Muscle layer of colon (tissue), 2 donors: ENCODE results near the gene TPO.

ENCODE experiments used
- H3K27ac ChIP-seq: one replicate; pipeline ENCODE4 v1.7.0; 2013; ENCODE audit warnings: low read depth, mild to moderate bottlenecking, low read length, moderate library complexity
- H3K27me3 ChIP-seq, 2 donors: one replicate each; pipeline ENCODE4 v1.7.0; 2013; ENCODE audit warnings: low read length in 2 of 2, mild to moderate bottlenecking in 2 of 2; ENCODE audit not compliant: insufficient read depth in 2 of 2, control insufficient read depth in 1 of 2
- H3K36me3 ChIP-seq: one replicate; pipeline ENCODE4 v1.7.0; 2013; ENCODE audit warnings: mild to moderate bottlenecking, low read length; ENCODE audit not compliant: insufficient read depth
- H3K4me1 ChIP-seq: one replicate; pipeline ENCODE4 v1.7.0; 2013; ENCODE audit warnings: mild to moderate bottlenecking, low read length; ENCODE audit not compliant: insufficient read depth
- H3K4me3 ChIP-seq, 2 donors: one replicate each; pipeline ENCODE4 v1.7.0; 2013; ENCODE audit warnings: low read length in 2 of 2, low read depth in 1 of 2, mild to moderate bottlenecking in 1 of 2, moderate library complexity in 1 of 2
- H3K9ac ChIP-seq: one replicate; pipeline ENCODE4 v1.7.0; 2013; ENCODE audit warnings: low read length
- H3K9me3 ChIP-seq: one replicate; pipeline ENCODE4 v1.7.0; 2013; ENCODE audit warnings: mild to moderate bottlenecking, low read length
- donor health status: abdominal sarcoma.
- donor health status: Adenocarcinoma of cecum.

Gene TPO

DNA sequence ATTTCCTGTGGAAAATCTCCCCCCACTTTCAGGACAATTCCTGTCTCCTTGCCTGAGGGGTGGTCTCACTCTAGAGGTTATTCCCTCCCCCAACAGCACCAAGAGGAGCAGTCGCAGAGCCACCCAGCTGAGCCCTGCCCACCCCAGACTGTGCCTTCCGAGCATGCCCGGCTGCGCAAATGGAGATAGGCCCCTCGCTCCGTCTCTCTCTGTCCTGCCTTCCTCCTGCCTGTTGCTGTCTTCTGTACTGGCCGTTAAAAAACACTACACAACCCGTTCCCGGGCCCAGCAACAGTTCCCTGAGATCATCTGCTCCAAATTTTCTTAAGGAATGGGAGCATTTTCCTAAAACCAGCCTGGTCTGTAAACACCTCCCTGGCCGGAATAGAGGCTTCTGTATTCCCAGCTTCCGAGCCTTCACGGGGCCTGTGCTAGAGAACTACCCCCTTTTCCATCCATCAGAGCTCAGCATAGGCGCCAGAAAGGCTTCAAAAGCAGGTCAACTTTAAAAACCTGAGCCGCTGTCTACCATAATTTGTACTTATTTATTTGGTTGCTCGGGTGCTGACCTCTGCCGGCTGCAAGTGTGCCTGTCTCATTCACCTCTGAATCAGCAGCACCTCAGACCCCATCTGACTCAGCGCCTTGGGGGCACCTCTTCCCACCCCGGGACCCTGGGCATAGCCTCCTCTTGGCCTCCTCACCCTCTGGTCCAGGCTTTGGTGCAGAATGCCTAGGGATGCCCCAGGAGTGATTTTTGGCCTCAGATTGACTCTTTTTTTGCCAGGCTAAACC is 171.6 kb downstream of the TPO start:
- Histone ChIP-seq H3K9me3 (no peaks in the 10 kb centered on the region), H3K27me3 (peaks cover 0 to 5% of the 10 kb centered on the region in 2 donors), H3K4me1 (no peaks in the 10 kb centered on the region), H3K27ac (no peak overlapping the region), H3K4me3 (no peak overlapping the region), H3K9ac (no peak overlapping the region), H3K36me3 (no peaks in the 10 kb centered on the region)

DNA sequence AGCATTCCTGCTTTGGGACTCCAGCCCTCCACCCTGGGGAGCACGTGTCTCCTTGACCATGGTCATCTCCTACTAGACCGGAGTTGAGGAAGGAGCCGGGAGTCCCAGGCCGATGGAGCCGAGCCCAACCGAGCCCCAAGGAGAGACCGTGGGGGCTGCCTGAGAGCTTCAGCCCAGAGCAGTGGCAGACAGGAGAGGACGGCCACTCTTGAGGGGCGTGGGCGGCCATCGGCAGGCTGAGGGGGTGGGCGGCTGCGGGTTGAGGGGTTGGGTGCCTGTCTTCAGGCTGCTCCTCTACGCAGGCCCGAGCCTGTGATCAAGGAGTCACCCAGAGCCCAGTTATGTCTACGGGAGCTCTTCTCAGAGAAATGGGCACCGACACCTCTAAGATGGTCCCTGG is 172.4 kb downstream of the TPO start:
- H3K9me3 ChIP-seq: no peaks in the 10 kb centered on the region
- H3K4me1 ChIP-seq: no peaks in the 10 kb centered on the region
- no peak overlapping the region for H3K4me3 ChIP-seq
- H3K27ac ChIP-seq: no peak overlapping the region
- H3K36me3 ChIP-seq: no peaks in the 10 kb centered on the region
- H3K9ac ChIP-seq: no peak overlapping the region
- H3K27me3 ChIP-seq: peaks cover 0 to 5% of the 10 kb centered on the region in 2 donors

DNA sequence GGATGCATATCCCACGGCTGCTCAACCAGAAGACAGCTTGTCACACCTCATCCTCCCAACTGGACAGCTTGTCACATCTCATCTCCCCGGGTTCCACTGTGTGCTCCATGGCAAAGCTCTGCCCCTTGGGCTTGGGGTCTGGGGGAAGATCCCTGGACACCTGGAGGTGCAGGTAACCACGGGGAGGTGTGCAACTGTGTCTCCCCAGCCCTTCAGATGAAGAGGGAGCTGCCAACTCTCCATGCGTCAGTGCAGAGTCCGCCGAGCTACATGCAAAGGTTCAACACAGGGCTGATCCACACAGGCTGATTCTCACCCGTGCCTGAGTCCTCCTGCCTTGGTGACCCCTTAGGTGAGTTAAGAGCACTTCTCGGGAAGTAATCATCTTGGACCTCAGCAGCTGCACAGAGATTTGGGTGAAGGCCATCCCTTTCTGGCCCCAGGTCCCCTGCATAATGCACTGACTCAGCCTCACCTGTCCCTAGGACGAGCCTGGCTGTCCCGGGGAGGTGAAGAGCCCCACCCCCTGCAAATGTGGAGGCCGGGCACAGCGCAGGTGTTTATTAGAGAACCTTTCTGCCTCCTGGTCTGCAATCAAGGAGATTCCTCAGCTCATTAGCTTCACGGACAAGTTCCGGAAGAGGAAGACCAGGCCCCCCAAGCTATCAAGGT is 173.1 kb downstream of the TPO start:
- no peaks in the 10 kb centered on the region for H3K36me3 ChIP-seq
- no peak overlapping the region for H3K27ac ChIP-seq
- H3K4me1 ChIP-seq: no peaks in the 10 kb centered on the region
- H3K9ac ChIP-seq: no peak overlapping the region
- no peaks in the 10 kb centered on the region for H3K9me3 ChIP-seq
- H3K4me3 ChIP-seq: no peak overlapping the region
- H3K27me3 ChIP-seq: peaks cover 0 to 11% of the 10 kb centered on the region in 2 donors

DNA sequence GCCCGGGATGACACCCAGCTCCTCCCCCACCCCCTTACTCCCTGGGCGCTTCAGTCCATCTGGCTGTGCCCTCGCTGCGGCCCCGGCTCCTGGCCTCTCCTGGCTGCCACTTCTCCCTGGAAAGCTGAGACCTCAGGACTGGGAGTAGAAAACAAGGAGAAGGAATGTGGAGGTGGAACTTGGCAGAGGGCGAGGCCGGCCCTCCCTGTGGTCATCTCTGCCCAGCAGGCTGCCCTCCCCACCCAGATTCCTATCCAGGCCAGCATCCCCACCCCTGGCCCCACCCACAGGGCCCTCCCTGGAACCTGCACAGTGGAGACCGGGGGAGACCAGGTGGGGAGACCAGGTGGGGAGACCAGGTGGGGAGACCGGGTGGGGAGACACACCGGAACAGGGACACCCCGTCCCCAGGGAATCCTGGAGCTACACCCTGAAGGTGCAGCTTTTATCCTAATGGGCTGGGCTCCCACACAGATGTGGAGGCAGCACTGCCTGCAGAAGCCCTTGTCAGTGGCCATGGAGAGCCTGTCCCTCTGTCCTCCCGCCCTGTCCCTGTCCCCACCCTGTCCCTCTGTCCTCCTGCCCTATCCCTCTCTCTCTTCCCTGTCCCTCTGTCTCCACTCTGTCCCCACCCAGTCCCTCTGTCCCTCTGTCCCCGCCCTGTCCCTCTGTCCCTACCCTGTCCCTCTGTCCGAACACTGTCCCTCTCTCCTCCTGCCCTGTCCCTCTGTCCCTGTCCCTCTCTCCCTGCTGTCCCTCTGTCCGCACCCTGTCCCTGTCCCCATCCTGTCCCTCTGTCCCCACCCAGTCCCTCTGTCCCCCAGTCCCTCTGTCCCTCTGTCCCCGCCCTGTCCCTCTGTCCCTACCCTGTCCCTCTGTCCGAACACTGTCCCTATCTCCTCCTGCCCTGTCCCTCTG is 173.9 kb downstream of the TPO start:
- Histone ChIP-seq H3K9me3 (no peaks in the 10 kb centered on the region), H3K27me3 (peaks cover 0 to 11% of the 10 kb centered on the region in 2 donors), H3K4me1 (peaks cover 5% of the 10 kb centered on the region), H3K36me3 (no peaks in the 10 kb centered on the region), H3K27ac (no peak overlapping the region), H3K4me3 (no peak overlapping the region), H3K9ac (no peak overlapping the region)

DNA sequence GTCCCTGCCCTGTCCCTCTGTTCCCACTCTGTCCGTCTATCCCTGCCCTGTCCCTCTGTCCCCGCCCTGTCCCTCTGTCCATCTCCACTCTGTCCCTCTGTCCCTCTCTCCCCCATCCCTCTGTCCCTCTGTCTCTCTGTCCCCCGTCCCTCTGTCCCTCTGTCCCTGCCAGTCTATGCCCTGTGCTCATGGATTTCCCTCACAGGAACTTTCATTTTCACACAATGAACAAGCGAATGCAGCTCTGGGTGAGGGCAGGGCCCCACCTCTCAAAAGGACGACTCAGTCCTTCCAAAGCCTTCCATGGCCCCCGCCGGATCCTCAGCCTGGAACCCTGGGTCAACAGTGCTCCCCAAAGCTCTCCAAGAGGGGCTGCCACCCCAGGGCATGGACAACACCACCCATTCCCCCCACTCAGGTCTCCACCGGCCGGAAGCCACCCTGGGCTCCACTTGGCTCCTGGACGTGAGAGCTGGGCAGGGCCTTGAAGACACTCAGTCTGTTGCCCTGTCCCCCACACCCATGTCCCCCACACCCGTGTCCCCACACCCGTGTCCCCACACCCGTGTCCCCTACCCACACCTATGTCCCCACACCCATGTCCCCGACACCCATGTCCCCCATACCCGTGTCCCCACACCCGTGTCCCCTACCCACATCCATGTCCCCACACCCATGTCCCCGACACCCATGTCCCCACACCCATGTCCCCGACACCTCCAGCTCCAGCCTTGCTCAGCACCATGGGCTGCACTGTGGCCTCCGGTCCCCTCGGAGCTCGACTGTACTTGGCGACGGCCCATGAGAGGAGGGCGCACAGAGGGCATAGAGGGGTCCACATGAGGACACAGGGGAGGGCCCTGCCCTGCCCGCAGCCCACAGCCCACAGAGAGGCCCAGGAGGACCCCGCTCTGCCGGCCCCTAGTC is 175.1 kb downstream of the TPO start:
- Histone ChIP-seq H3K27ac (no peak overlapping the region), H3K27me3 (peaks cover 0 to 11% of the 10 kb centered on the region in 2 donors), H3K4me1 (peaks cover 10% of the 10 kb centered on the region), H3K9me3 (no peaks in the 10 kb centered on the region), H3K9ac (no peak overlapping the region), H3K4me3 (no peak overlapping the region), H3K36me3 (no peaks in the 10 kb centered on the region)

DNA sequence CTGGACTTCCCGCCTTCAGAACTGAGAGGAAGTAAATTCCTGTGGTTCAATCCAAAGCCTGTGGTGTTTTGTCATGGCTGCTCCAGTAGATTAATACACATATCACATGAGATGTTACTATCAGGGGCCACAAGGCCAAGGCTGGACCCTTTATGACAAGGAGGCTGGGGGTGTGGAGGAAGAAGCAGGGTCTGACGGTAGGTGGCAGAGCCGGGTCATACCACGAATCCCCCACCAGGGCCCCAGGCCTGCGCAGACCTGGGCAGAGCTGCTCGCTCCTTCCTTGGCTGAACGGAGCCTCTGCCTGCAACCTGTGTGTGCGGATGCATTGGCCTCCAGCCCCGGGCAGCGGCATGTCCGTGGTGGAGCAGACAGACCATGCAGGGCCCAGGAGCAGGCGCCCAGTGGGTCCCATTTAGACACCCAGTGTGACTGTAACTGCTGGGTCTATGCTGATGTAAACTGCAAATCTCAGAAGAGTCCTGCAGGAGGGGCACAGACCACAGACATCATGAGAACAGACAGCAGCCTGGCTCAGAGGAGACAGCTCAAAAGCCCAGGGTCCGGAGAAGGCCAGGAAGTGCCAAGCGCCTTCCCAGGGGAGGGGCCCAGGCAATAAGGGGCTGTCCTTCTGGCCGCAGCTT is 175.8 kb downstream of the TPO start:
- Histone ChIP-seq H3K27ac (no peak overlapping the region), H3K4me1 (peaks cover 18% of the 10 kb centered on the region), H3K27me3 (peaks cover 0 to 11% of the 10 kb centered on the region in 2 donors), H3K9me3 (no peaks in the 10 kb centered on the region), H3K9ac (no peak overlapping the region), H3K4me3 (no peak overlapping the region), H3K36me3 (no peaks in the 10 kb centered on the region)

DNA sequence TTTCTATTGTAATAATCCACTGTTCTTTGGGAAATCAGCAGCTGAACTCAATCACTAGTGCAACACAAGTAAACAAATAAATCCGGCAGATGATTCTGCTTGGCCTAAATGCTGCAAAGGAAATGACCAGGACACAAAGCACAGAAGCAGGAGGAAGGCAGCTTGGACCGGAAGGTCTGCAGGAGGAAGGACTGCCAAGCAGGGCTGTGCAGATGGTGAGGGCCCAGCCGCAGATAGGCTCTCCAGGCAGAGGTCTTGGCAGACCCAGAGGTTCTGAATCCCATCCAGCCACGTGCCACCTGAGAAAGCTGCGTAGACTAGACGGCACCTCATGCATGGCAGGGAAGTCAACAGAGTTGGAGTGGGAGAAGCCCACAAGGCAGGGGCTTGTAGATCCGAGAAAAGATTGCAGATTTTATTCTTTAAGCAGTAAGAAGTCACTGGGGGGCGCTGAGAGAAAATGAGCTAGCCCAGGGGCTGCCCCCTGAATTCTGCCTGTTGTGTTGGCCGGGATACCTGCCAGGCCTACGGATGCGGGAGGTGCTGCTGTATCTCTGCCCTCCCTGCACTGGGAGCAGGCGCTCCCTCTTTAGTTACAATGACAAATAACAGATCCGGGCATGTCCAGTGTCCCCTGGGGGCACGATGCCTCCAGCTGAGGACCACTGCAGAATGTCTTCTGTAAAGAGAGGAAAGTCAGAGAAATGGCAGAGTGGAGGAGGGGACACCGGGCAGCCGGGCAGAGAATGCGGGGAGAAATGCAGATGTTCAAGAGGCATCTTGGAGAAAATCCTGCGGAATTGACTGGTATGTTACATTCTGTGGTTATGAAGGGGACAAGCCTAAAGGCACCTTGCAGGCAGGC is 177.6 kb downstream of the TPO start:
- no peak overlapping the region for H3K9ac ChIP-seq
- no peaks in the 10 kb centered on the region for H3K36me3 ChIP-seq
- no peaks in the 10 kb centered on the region for H3K9me3 ChIP-seq
- H3K27me3 ChIP-seq: peaks cover 0 to 11% of the 10 kb centered on the region in 2 donors
- H3K4me1 ChIP-seq: peaks cover 21% of the 10 kb centered on the region
- H3K4me3 ChIP-seq: no peak overlapping the region
- H3K27ac ChIP-seq: no peak overlapping the region

DNA sequence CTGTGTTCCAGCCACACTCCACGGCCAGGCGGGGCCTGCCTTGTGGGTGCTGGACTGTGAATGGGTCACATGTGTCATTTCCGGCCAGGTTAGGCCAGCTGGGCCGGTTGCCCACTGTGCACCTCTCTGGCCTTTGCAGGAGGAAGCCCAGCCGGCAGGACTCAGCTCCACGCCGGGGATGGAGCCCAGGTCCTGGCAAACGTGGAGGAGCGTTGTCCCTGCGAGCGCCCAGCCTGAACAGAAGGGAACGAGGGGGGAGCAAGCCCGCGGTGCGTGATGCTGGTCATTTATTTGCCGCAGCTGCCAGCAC is 178.2 kb downstream of the TPO start:
- Histone ChIP-seq H3K27ac (no peak overlapping the region), H3K9ac (no peak overlapping the region), H3K4me1 (peaks cover 21% of the 10 kb centered on the region)

More for the DNA sequence above, 178.2 kb downstream of the TPO start:
- Histone ChIP-seq H3K9me3 (no peaks in the 10 kb centered on the region), H3K27me3 (peaks cover 0 to 6% of the 10 kb centered on the region in 2 donors), H3K4me3 (no peak overlapping the region), H3K36me3 (no peaks in the 10 kb centered on the region)
